Measurements from ENCODE around the gene TLCD3B.

GRCh38 chr16:29984137-29984763 lies 46.8 kb downstream of the TLCD3B start:
- TF ChIP-seq CTCF (IDR thresholded peaks at IDR 0.05) = no peak
- TF ChIP-seq POLR2A (IDR thresholded peaks at IDR 0.05) = no peak
